Body of pancreas (tissue), 4 donors: Measurements from ENCODE around the gene SPSB2.

ENCODE experiments used
- POLR2A ChIP-seq, 3 donors: fragments of 450-650 bp; IDR thresholded peaks; one replicate each; pipeline ENCODE4 v1.6.1; 2016; ENCODE audit warnings: antibody characterized with exemption in 3 of 3, mild to moderate bottlenecking in 2 of 3
- TF ChIP-seq, protein P1 (sequence below), 7 experiments: fragments of 450-650 bp in 4 of 7; fragments of 200-600 bp in 3 of 7; sonication (generic) in 3 of 7; IDR thresholded peaks; one replicate each; pipeline ENCODE4 v1.5.1; 2016 to 2019; ENCODE audit warnings: antibody characterized with exemption in 7 of 7

- TF ChIP-seq, protein P1, sequence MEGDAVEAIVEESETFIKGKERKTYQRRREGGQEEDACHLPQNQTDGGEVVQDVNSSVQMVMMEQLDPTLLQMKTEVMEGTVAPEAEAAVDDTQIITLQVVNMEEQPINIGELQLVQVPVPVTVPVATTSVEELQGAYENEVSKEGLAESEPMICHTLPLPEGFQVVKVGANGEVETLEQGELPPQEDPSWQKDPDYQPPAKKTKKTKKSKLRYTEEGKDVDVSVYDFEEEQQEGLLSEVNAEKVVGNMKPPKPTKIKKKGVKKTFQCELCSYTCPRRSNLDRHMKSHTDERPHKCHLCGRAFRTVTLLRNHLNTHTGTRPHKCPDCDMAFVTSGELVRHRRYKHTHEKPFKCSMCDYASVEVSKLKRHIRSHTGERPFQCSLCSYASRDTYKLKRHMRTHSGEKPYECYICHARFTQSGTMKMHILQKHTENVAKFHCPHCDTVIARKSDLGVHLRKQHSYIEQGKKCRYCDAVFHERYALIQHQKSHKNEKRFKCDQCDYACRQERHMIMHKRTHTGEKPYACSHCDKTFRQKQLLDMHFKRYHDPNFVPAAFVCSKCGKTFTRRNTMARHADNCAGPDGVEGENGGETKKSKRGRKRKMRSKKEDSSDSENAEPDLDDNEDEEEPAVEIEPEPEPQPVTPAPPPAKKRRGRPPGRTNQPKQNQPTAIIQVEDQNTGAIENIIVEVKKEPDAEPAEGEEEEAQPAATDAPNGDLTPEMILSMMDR (IDR thresholded peaks at IDR 0.05) = no peak
- no peak for TF ChIP-seq POLR2A (IDR thresholded peaks at IDR 0.05)
Measured at GRCh38 chr12:6860942-6861341, 12.2 kb downstream of the SPSB2 start.
